K562 (cell line): ENCODE results near the gene PRKAG2. TPM values are rescaled to one million over a fixed set of nuclear protein-coding genes. Genes with fewer than 3 reads are reported as not detected.

Source experiments
- ATAC-seq: fragments of 200-7000 bp; cut with Tn5 transposase; 3 replicates; pipeline ENCODE4 v1.9.1; 2020; ENCODE audit warnings: moderate library complexity
- BruUV-seq: library from RNA; stranded (reverse); fragments of 400-500 nt; replicated peaks from 2 replicates; lab custom pipeline; 2021; lab: Mats Ljungman, UMichigan
- CTCF ChIA-PET: fragments of 300-600 bp; formaldehyde crosslinking; extraction: SDS; loops from one replicate; lab custom pipeline; 2021; ENCODE audit warnings: low intra/inter-chr PET ratio; lab: Yijun Ruan, JAX
- POLR2A ChIA-PET: fragments of 300-600, 350-650 bp; sonication (Branson Sonifier 250); formaldehyde crosslinking; extraction: SDS; loops from one replicate; lab custom pipeline; 2021; ENCODE audit warnings: antibody characterized with exemption, inconsistent platforms; lab: Yijun Ruan, JAX
- DNase-seq, 4 experiments: peaks; one replicate each; pipeline versions ENCODE4 v3.0.0 to v3.0.0-alpha.2; 2011 to 2018; ENCODE audit warnings: low spot score in 3 of 4, mixed read lengths in 3 of 4; ENCODE audit errors: extremely low read depth in 1 of 4
- FAIRE-seq: peaks from 2 replicates; lab custom pipeline; 2011; peaks lifted over from hg19 to GRCh38; lab: Jason Lieb, UNC
- H2AFZ ChIP-seq: 2 replicates; pipeline ENCODE4 v1.6.0; 2011; ENCODE audit warnings: low read depth, low read length, control low read depth, inconsistent platforms
- H3K27ac ChIP-seq: fragments of 200-600 bp; 3 replicates; pipeline ENCODE4 v1.8.0; 2011; ENCODE audit warnings: low read depth, mild to moderate bottlenecking, control low read depth, inconsistent platforms, low read length, moderate library complexity, mixed read lengths; ENCODE audit errors: extremely low read depth
- H3K27me3 ChIP-seq, 2 experiments: fragments of 300-600 bp in 1 of 2; 2 replicates in 1 of 2; 3 replicates in 1 of 2; pipeline versions ENCODE4 v1.6.0 to v1.8.0; 2011; ENCODE audit warnings: inconsistent platforms in 2 of 2, low read length in 2 of 2, mild to moderate bottlenecking in 1 of 2, mixed read lengths in 1 of 2, moderate library complexity in 1 of 2; ENCODE audit not compliant: control insufficient read depth in 2 of 2, insufficient read depth in 2 of 2
- H3K36me3 ChIP-seq: fragments of 300-600 bp; 3 replicates; pipeline ENCODE4 v1.8.0; 2011; ENCODE audit warnings: mild to moderate bottlenecking, low read length, inconsistent platforms; ENCODE audit not compliant: control insufficient read depth, insufficient read depth
- H3K4me1 ChIP-seq, 2 experiments: fragments of 200-600 bp in 1 of 2; replicated peaks in 1 of 2; 2 replicates in 1 of 2; 3 replicates in 1 of 2; pipeline versions ENCODE4 v1.5.1 to v1.8.0; 2011; ENCODE audit warnings: inconsistent platforms in 2 of 2, low read length in 2 of 2, mild to moderate bottlenecking in 1 of 2, mixed read lengths in 1 of 2, moderate library complexity in 1 of 2; ENCODE audit not compliant: control insufficient read depth in 2 of 2, insufficient read depth in 2 of 2
- H3K4me2 ChIP-seq: 2 replicates; pipeline ENCODE4 v1.6.1; 2011; ENCODE audit warnings: low read length, control low read depth, inconsistent platforms, mixed read lengths; ENCODE audit not compliant: insufficient read depth
- H3K4me3 ChIP-seq: fragments of 200-600 bp; sonication (generic), shearing (Covaris generic); 2 replicates; pipeline ENCODE4 v1.5.1; 2016; ENCODE audit warnings: control low read depth, inconsistent platforms
- H3K79me2 ChIP-seq: fragments of 200-600 bp; 3 replicates; pipeline ENCODE4 v1.8.0; 2011; ENCODE audit warnings: low read length, inconsistent platforms; ENCODE audit not compliant: control insufficient read depth, insufficient read depth
- H3K9ac ChIP-seq, 2 experiments: 2 replicates each; pipeline versions ENCODE4 v1.6.0 to v1.6.1; 2011; ENCODE audit warnings: low read depth in 2 of 2, low read length in 2 of 2, control low read depth in 1 of 2, inconsistent platforms in 1 of 2, mild to moderate bottlenecking in 1 of 2, mixed read lengths in 1 of 2; ENCODE audit not compliant: insufficient read depth in 1 of 2
- H3K9me1 ChIP-seq: one replicate; pipeline ENCODE4 v1.6.0; 2011; ENCODE audit warnings: inconsistent platforms, mild to moderate bottlenecking, low read length, moderate library complexity; ENCODE audit not compliant: control insufficient read depth, insufficient read depth
- H3K9me3 ChIP-seq: replicated peaks from 2 replicates; pipeline ENCODE4 v1.5.1; 2011; ENCODE audit warnings: low read depth, low read length, inconsistent platforms; ENCODE audit not compliant: control insufficient read depth, insufficient read depth
- H4K20me1 ChIP-seq: replicated peaks from 2 replicates; pipeline ENCODE4 v1.6.1; 2011; ENCODE audit warnings: low read length, inconsistent platforms, mixed read lengths; ENCODE audit not compliant: control insufficient read depth, insufficient read depth
- ESRRB ChIP-seq: fragments of 250-450 bp; sonication (Bioruptor Pico); IDR thresholded peaks from 2 replicates; pipeline ENCODE4 v1.5.0; 2020; ENCODE audit warnings: mild to moderate bottlenecking, moderate library complexity, borderline replicate concordance
- FOXK1 ChIP-seq: sonication (generic); formaldehyde crosslinking; IDR thresholded peaks from 2 replicates; pipeline ENCODE4 v1.8.0; 2022; ENCODE audit warnings: missing genetic modification reagents, mild to moderate bottlenecking, borderline replicate concordance
- GABPA ChIP-seq: fragments of 200-800 bp; sonication (Bioruptor generic); conservative IDR thresholded peaks from 2 replicates; pipeline ENCODE4 v1.6.1; 2016; ENCODE audit warnings: low read depth, missing genetic modification characterization, missing compliant biosample characterization
- MTA2 ChIP-seq: fragments of 450-650 bp; IDR thresholded peaks from 2 replicates; pipeline ENCODE4 v1.6.1; 2016; ENCODE audit warnings: low read depth
- PHB ChIP-seq: fragments of 250-450 bp; sonication (Bioruptor Pico); IDR thresholded peaks from 2 replicates; pipeline ENCODE4 v1.5.0; 2021
- POLR2H ChIP-seq: IDR thresholded peaks from 2 replicates; pipeline ENCODE4 v1.6.1; 2016; ENCODE audit warnings: missing genetic modification characterization, low read depth, mild to moderate bottlenecking, control low read depth, missing compliant biosample characterization, moderate library complexity
- ZNF408 ChIP-seq: fragments of 250-450 bp; sonication (Bioruptor Pico); IDR thresholded peaks from 2 replicates; pipeline ENCODE4 v1.4.0; 2020; ENCODE audit warnings: low read depth, mild to moderate bottlenecking, moderate library complexity
- ZNF512 ChIP-seq: IDR thresholded peaks from 2 replicates; pipeline ENCODE4 v1.6.1; 2016; ENCODE audit warnings: missing genetic modification characterization, missing compliant biosample characterization
- ZNF780A ChIP-seq: fragments of 250-450 bp; sonication (Bioruptor Pico); IDR thresholded peaks from 2 replicates; pipeline ENCODE4 v1.5.0; 2021; ENCODE audit warnings: mild to moderate bottlenecking
- WGBS: fragments of 100-300 bp; shearing (Covaris generic); methylation state at CpG from one replicate; pipeline ENCODE4 v1.1.6; 2016; ENCODE audit warnings: low coverage, mixed read lengths; ENCODE audit not compliant: insufficient coverage; ENCODE audit errors: missing lambda C conversion rate; 5-methylcytosine and 5-hydroxymethylcytosine counted together
- in situ Hi-C: fragments of 300-500 bp; cut with MboI; formaldehyde crosslinking; loops from 4 replicates; pipeline ENCODE4 v1.15.0; 2018; ENCODE audit warnings: inconsistent platforms, mixed read lengths
- intact Hi-C: fragments of 100-400 bp; cut with micrococcal nuclease; formaldehyde crosslinking; loops from 2 replicates; pipeline ENCODE4 v1.14.2; 2022
- polyA plus RNA-seq, 8 experiments: library from polyadenylated mRNA; depleted of rRNA in 4 of 8; stranded (reverse) in 5 of 8; unstranded in 3 of 8; fragments of >200 nt; fragmentation: Nextera tagmentation in 2 of 8; fragmentation: Illumina TruSeq in 1 of 8; extraction: Ambion mirVana in 2 of 8; extraction: Trizol in 1 of 8; gene quantifications; 2 replicates each; pipeline versions ENCODE4 v1.2.1 to v1.2.3, GENCODE V29; 2011 to 2014; ENCODE audit warnings: inconsistent platforms in 1 of 8, missing spikeins in 1 of 8
- total RNA-seq, 7 experiments: library from RNA; depleted of rRNA in 6 of 7; stranded (reverse); fragments of >200 nt in 6 of 7; fragmentation: Illumina TruSeq in 2 of 7; extraction: Trizol in 2 of 7; gene quantifications; 2 replicates each; pipeline versions ENCODE4 v1.2.1 to v1.2.3, GENCODE V29; 2011 to 2021; ENCODE audit warnings: low replicate concordance in 1 of 7

Gene PRKAG2
- total and polyA plus RNA-seq, 9 of the 15 experiments (the other 6 are each of a cell fraction or from before 2014, with no cell fraction given) = 0.99 to 5.6 (median 3.3) TPM

- H3K9ac ChIP-seq = no peak overlapping the region
- no peaks in the 10 kb centered on the region for H3K9me1 ChIP-seq
- WGBS = 3% methylated on average over 13 of the region's 13 CpGs
- no peaks in the 10 kb centered on the region for H3K79me2 ChIP-seq
- no peak overlapping the region for H3K4me3 ChIP-seq
- in situ Hi-C loops (no loop called here), intact Hi-C loops (no loop called here)
- no peak for DNase-seq
- peaks cover 38% of the 10 kb centered on the region for H4K20me1 ChIP-seq
- ChIA-PET CTCF (interaction anchor here (0.6 kb wide), 1 partner anchor 971 kb away, joined by 5 read pairs; no protein-coding TSS in a partner anchor), POLR2A (interaction anchor here (0.6 to 2.0 kb wide), 2 partner anchors 8 to 559 kb away, joined by 5 to 8 read pairs; no protein-coding TSS in a partner anchor)
- no peaks in the 10 kb centered on the region for H3K9me3 ChIP-seq
- TF ChIP-seq ZNF780A = no peak
- TF ChIP-seq PHB (CRISPR knock-in tag) = no peak
- no peak for TF ChIP-seq FOXK1 (CRISPR knock-in tag)
- TF ChIP-seq GABPA (tag) = no peak
- TF ChIP-seq MTA2 = no peak
- no peak for TF ChIP-seq ZNF408
- no peak for TF ChIP-seq ESRRB (CRISPR knock-in tag)
- TF ChIP-seq ZNF512 (tag) = no peak
- TF ChIP-seq POLR2H = no peak
- TF ChIP-seq, all 486 proteins: peak for 0
- Histone ChIP-seq H3K4me1 (peaks cover 0 to 6% of the 10 kb centered on the region in 2 experiments; a peak in 1 of 5 replicates), H3K4me2 (no peak overlapping the region), H3K36me3 (no peaks in the 10 kb centered on the region), H3K27ac (no peak overlapping the region), H2AFZ (no peak overlapping the region), H3K27me3 (peaks cover 78 to 100% of the 10 kb centered on the region in 2 experiments)
- no TSS peak for BruUV-seq
- no peak for FAIRE-seq
- ATAC-seq = no peak
Measured at GRCh38 chr7:151851782-151852181, 25.1 kb downstream of the PRKAG2 start.
